HG02840 (cell line): Measurements from ENCODE around the gene HDAC11.

Experiments
- ATAC-seq: cut with Tn5 transposase; IDR thresholded peaks from one replicate; pipeline ENCODE4 v1.9.1; 2021; ENCODE audit warnings: mild to moderate bottlenecking, moderate library complexity, moderate number of reproducible peaks; ENCODE audit not compliant: unreplicated experiment, low FRiP score

HDAC11 gene

GRCh38 chr3:13537244-13537908 is 57.3 kb downstream of the HDAC11 start:
- ATAC-seq, result no peak

- no peak for ATAC-seq
Observed at GRCh38 chr3:13537909-13538296, 57.8 kb downstream of the HDAC11 start.

- no peak for ATAC-seq
Observed at GRCh38 chr3:13538520-13539291, 58.6 kb downstream of the HDAC11 start.

- ATAC-seq, result no peak
Observed at GRCh38 chr3:13539292-13539638, 59.2 kb downstream of the HDAC11 start.

GRCh38 chr3:13539671-13540070 is 59.6 kb downstream of the HDAC11 start:
- ATAC-seq, result no peak

GRCh38 chr3:13540297-13540995 is 60.3 kb downstream of the HDAC11 start:
- ATAC-seq, result no peak

GRCh38 chr3:13541691-13542090 is 61.6 kb downstream of the HDAC11 start:
- no peak for ATAC-seq

- no peak for ATAC-seq
Observed at GRCh38 chr3:13542142-13542541, 62.0 kb downstream of the HDAC11 start.

GRCh38 chr3:13543253-13543652 is 63.1 kb downstream of the HDAC11 start:
- no peak for ATAC-seq

GRCh38 chr3:13544293-13544831 is 64.3 kb downstream of the HDAC11 start:
- ATAC-seq, result no peak

GRCh38 chr3:13544951-13545651 is 65.0 kb downstream of the HDAC11 start:
- ATAC-seq, result no peak

GRCh38 chr3:13545952-13546454 is 65.9 kb downstream of the HDAC11 start:
- ATAC-seq, result no peak

- no peak for ATAC-seq
Observed at GRCh38 chr3:13546667-13547171, 66.6 kb downstream of the HDAC11 start.

- no peak for ATAC-seq
Observed at GRCh38 chr3:13547591-13548371, 67.7 kb downstream of the HDAC11 start.

- no peak for ATAC-seq
Observed at GRCh38 chr3:13548696-13549622, 68.9 kb downstream of the HDAC11 start, which contains the start of gene FBLN2. FBLN2 (plus strand) TSS chr3:13549125; CDS start chr3:13570356, 21,231 bp downstream.

- ATAC-seq, result no peak
Observed at GRCh38 chr3:13549623-13550422, 69.7 kb downstream of the HDAC11 start.

GRCh38 chr3:13550423-13550690 is 70.3 kb downstream of the HDAC11 start:
- ATAC-seq, result no peak
